GM19455 (cell line): ENCODE data around the gene HERPUD1.
"Not testable (repeated sequence)": the region's sequence is repeated elsewhere in the genome, so short reads cannot be mapped to it uniquely, and the experiment has no call there.

Source experiments
- ATAC-seq: cut with Tn5 transposase; IDR thresholded peaks from one replicate; pipeline ENCODE4 v1.9.1; 2021; ENCODE audit not compliant: unreplicated experiment

Gene HERPUD1

GRCh38 chr16:56933828-56934598 lies 2.1 kb downstream of the HERPUD1 start:
- ATAC-seq: no peak

GRCh38 chr16:56934599-56935145 lies 2.7 kb downstream of the HERPUD1 start:
- ATAC-seq: not testable (repeated sequence)

DNA sequence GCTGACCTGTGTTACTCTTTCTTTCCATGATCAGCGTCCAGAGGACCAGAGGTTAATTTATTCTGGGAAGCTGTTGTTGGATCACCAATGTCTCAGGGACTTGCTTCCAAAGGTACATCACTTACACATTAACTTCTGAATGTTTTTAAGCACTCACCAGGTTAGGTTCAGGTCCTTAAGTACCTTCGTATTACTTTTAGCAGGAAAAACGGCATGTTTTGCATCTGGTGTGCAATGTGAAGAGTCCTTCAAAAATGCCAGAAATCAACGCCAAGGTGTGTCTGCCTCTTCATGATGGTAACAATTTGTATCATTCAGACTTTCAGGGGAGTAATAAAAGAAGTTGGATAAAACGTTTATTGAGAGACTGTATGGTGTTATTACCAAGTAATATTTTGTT lies 3.3 kb downstream of the HERPUD1 start:
- no peak for ATAC-seq

GRCh38 chr16:56936491-56936890 lies 4.5 kb downstream of the HERPUD1 start:
- no peak for ATAC-seq

GRCh38 chr16:56936950-56937349 lies 5.0 kb downstream of the HERPUD1 start:
- no peak for ATAC-seq

GRCh38 chr16:56938664-56939513 lies 6.9 kb downstream of the HERPUD1 start:
- ATAC-seq: no peak

DNA sequence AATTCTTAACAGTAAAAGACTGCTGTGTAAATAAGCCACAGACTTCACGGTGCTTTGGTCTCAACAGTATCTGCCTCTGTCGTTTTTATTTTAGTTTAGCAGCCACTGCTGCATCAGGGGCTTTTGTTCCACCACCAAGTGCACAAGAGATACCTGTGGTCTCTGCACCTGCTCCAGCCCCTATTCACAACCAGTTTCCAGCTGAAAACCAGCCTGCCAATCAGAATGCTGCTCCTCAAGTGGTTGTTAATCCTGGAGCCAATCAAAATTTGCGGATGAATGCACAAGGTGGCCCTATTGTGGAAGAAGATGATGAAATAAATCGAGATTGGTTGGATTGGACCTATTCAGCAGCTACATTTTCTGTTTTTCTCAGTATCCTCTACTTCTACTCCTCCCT lies 7.9 kb downstream of the HERPUD1 start:
- ATAC-seq: no peak

DNA sequence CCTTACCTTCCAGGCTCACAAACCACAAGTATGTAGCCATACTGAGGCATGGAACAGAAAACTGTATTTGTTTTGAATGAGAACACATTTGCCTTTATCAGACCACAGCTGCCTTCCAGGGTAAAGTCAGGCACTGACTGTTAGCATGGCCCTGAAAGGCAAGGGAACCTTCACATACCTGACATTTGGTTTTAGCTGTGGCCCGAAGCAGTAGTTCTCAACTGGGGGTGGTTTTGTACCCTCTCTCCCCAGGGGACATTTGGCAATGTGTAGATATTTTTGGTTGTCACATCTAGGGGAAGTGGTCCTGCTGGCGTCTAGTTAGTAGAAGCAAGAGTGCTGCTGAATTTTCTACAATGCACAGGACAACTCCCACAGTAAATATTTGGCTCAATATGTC lies 9.2 kb downstream of the HERPUD1 start:
- no peak for ATAC-seq

GRCh38 chr16:56941856-56942331 lies 10.0 kb downstream of the HERPUD1 start:
- ATAC-seq: no peak

DNA sequence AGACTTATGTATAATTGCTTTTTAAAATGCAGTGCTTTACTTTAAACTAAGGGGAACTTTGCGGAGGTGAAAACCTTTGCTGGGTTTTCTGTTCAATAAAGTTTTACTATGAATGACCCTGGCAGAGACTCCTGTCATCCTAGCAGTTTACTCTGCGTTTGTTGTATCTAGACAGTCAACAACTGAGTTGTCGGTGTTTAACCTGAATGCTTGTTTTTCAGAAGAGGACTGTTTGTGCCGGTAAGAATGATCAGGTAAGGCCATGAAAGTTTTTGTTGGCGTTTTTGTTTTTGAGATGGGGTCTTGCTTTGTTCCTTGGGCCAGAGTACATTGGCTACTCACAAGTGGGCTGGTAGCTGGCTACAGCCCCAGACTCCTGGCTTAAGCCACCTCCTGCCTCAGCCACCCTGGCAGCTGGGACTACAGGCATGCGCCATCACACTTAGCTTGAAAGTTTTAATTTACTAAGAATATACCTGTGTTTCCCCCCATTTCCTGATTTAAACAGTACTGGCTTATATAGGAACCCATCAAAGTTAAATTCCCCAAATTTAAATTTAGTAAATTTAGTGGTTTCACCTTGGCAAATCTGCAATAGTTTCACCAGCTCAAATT lies 11.9 kb downstream of the HERPUD1 start:
- no peak for ATAC-seq

GRCh38 chr16:56944954-56945839 lies 13.3 kb downstream of the HERPUD1 start:
- no peak for ATAC-seq

GRCh38 chr16:56945847-56946527 lies 14.0 kb downstream of the HERPUD1 start:
- no peak for ATAC-seq

DNA sequence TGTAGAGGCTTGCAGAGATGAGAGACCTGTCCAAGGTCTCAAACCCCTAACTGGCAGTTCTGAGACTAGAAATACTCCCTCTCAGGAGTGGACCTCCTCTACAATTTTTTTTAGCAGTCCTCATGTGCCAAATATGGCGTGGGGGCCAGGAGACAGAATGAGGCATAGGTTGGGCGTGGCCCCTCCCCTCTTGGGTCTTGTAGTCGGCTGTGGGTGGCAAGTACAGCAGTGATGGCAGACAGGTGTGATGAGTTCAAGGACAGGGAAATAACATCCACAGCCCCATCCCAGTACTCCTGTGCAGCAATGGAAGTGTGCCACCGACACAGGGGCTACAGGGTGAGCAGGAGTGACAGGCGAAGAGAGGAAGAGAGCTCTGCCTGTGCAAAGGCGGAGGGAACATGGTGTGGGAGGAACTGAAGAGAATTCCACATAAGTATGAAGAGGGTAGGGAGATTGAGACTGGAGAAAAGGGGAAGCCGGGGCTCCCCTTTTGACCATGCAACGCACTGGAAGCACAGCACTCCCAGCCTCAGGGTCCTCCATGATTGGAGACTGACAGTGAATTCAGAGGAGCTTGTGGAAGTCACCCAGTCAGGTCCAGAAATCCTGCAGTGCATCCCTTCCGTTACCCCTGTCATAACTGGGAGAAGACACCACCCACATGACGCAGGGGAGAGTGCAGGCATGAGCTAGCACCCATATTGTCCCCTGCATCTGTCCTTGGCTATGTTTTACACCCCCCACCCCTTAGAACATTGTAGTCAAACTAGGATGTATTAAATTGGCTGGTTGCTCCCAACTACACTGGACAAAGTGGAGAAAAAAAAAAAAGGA lies 15.0 kb downstream of the HERPUD1 start:
- no peak for ATAC-seq

DNA sequence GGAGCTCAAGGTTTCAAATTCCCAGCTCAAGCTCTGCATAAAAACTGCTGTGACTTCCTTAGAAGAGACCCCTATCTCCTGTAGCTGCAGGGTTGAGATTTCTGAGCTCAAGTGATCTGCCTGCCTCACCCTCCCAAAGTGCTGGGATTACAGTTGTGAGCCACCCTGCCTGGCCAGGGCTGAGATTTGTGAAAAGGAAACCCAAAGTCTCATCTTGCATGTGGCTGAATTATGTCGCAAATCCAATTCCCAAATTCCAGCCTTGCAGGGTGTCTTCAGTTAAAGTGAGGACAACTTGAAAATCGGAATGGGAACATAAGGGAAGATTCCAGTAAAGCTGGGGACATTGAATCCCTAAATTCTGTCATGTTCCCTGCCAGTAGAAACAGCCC lies 15.7 kb downstream of the HERPUD1 start:
- ATAC-seq: no peak

DNA sequence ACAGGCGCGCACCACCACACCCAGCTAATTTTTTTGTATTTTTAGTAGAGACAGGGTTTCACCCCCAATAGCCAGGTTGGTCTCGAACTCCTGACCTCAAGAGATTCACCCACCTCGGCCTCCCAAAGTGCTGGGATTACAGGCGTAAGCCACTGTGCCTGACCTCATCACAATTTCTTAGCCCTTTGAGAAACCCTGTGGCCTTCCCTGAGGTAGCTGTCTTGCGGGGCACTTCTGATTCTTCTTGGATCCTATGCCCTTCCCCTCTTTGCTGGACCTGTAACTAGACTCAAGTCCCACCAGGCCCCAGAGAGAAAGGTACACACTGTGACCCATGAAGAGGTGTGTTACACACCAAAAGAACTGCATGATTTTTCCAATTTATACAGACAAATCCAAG lies 16.3 kb downstream of the HERPUD1 start:
- ATAC-seq: no peak

- no peak for ATAC-seq
Observed at GRCh38 chr16:56950051-56950450, 18.1 kb downstream of the HERPUD1 start.

- no peak for ATAC-seq
Observed at GRCh38 chr16:56950455-56950854, 18.5 kb downstream of the HERPUD1 start.

GRCh38 chr16:56950881-56951771 lies 19.2 kb downstream of the HERPUD1 start:
- ATAC-seq: no peak
